HepG2 (cell line): ENCODE measurements around the gene TP53I3. TPM values are rescaled to one million over a fixed set of nuclear protein-coding genes. Genes with fewer than 3 reads are reported as not detected.
A peak's percentile ranks its signal among the peaks of the same experiment; 100 is the strongest.

Experiments used
- ATAC-seq: fragments of 200-7000 bp; cut with Tn5 transposase; 3 replicates; pipeline ENCODE4 v1.9.1; 2020; ENCODE audit warnings: mild to moderate bottlenecking, moderate library complexity
- BruUV-seq: library from RNA; stranded (reverse); fragments of 400-500 nt; replicated peaks from 2 replicates; lab custom pipeline; 2021; lab: Mats Ljungman, UMichigan
- CTCF ChIA-PET: fragments of 300-600 bp; formaldehyde crosslinking; extraction: SDS; loops from one replicate; lab custom pipeline; 2021; ENCODE audit warnings: low total read pairs, inconsistent platforms, low intra/inter-chr PET ratio; lab: Yijun Ruan, JAX
- POLR2A ChIA-PET: fragments of 350-600 bp; sonication (Branson Sonifier 250); formaldehyde crosslinking; loops from one replicate; lab custom pipeline; 2020; ENCODE audit warnings: antibody characterized with exemption, inconsistent platforms; lab: Yijun Ruan, JAX
- DNase-seq: peaks from one replicate; pipeline ENCODE4 v3.0.0-alpha.2; 2015; ENCODE audit warnings: low spot score
- FAIRE-seq: peaks from 3 replicates; lab custom pipeline; 2011; peaks lifted over from hg19 to GRCh38; lab: Jason Lieb, UNC
- H2AFZ ChIP-seq: one replicate; pipeline ENCODE4 v1.6.1; 2011; ENCODE audit warnings: low read length, inconsistent platforms
- H3K27ac ChIP-seq: fragments of 300-600 bp; 3 replicates; pipeline ENCODE4 v1.8.0; 2011; ENCODE audit warnings: mixed run types, mild to moderate bottlenecking, mixed read lengths, low read length, inconsistent platforms; ENCODE audit not compliant: insufficient read depth; ENCODE audit errors: extremely low read length
- H3K27me3 ChIP-seq, 2 experiments: fragments of 200-600 bp in 1 of 2; 2 replicates in 1 of 2; 3 replicates in 1 of 2; pipeline versions ENCODE4 v1.6.0 to v1.8.0; 2011; ENCODE audit warnings: low read length in 2 of 2, mild to moderate bottlenecking in 2 of 2, moderate library complexity in 2 of 2, inconsistent platforms in 1 of 2; ENCODE audit not compliant: insufficient read depth in 2 of 2, control insufficient read depth in 1 of 2
- H3K36me3 ChIP-seq, 2 experiments: fragments of 200-600 bp in 1 of 2; replicated peaks in 1 of 2; 2 replicates in 1 of 2; 3 replicates in 1 of 2; pipeline versions ENCODE4 v1.5.1 to v1.8.0; 2011; ENCODE audit warnings: low read length in 2 of 2, inconsistent platforms in 1 of 2; ENCODE audit not compliant: insufficient read depth in 2 of 2, control insufficient read depth in 1 of 2
- H3K4me1 ChIP-seq: 2 replicates; pipeline ENCODE4 v1.5.1; 2012; ENCODE audit warnings: low read length, inconsistent platforms; ENCODE audit not compliant: insufficient read depth
- H3K4me2 ChIP-seq: 2 replicates; pipeline ENCODE4 v1.6.0; 2011; ENCODE audit warnings: low read depth, low read length, inconsistent platforms
- H3K4me3 ChIP-seq, 3 experiments: fragments of 200-600 bp in 1 of 3; sonication (generic), shearing (Covaris generic) in 1 of 3; replicated peaks in 1 of 3; 2 replicates each; pipeline ENCODE4 v1.5.1; 2011 to 2016; ENCODE audit warnings: low read length in 3 of 3, inconsistent platforms in 2 of 3, low read depth in 2 of 3, mild to moderate bottlenecking in 2 of 3, control low read depth in 1 of 3, mixed read lengths in 1 of 3; ENCODE audit not compliant: insufficient read depth in 1 of 3
- H3K79me2 ChIP-seq: one replicate; pipeline ENCODE4 v1.6.1; 2011; ENCODE audit warnings: low read length, inconsistent platforms; ENCODE audit not compliant: insufficient read depth
- H3K9ac ChIP-seq: 2 replicates; pipeline ENCODE4 v1.6.0; 2011; ENCODE audit warnings: mild to moderate bottlenecking, low read depth, low read length, inconsistent platforms; ENCODE audit not compliant: insufficient read depth
- H3K9me3 ChIP-seq: 2 replicates; pipeline ENCODE4 v1.5.1; 2012; ENCODE audit warnings: mild to moderate bottlenecking, low read length
- H4K20me1 ChIP-seq: 2 replicates; pipeline ENCODE4 v1.6.0; 2011; ENCODE audit warnings: inconsistent platforms, mild to moderate bottlenecking, low read length, moderate library complexity; ENCODE audit not compliant: insufficient read depth
- ATAD3A ChIP-seq: sonication (generic); formaldehyde crosslinking; IDR thresholded peaks from 2 replicates; pipeline ENCODE4 v1.4.0; 2020; ENCODE audit warnings: missing genetic modification reagents
- CBX1 ChIP-seq: IDR thresholded peaks from one replicate; pipeline ENCODE4 v1.6.1; 2016; ENCODE audit warnings: antibody characterized with exemption, low read depth
- HOXA7 ChIP-seq: sonication (generic); formaldehyde crosslinking; IDR thresholded peaks from 2 replicates; pipeline ENCODE4 v1.8.1; 2022; ENCODE audit warnings: mild to moderate bottlenecking, missing genetic modification reagents, moderate library complexity
- KAT8 ChIP-seq: IDR thresholded peaks from 2 replicates; pipeline ENCODE4 v1.6.1; 2016; ENCODE audit warnings: missing genetic modification reagents, missing compliant biosample characterization
- MAFF ChIP-seq: IDR thresholded peaks from 2 replicates; pipeline ENCODE4 v1.6.1; 2011; ENCODE audit warnings: low read depth, low read length, improper control_type of control experiment
- MAZ ChIP-seq, 2 experiments: sonication (generic) in 1 of 2; formaldehyde crosslinking in 1 of 2; IDR thresholded peaks; 2 replicates each; pipeline versions ENCODE4 v1.5.0 to v1.6.1; 2012 to 2020; ENCODE audit warnings: low read depth in 2 of 2, mild to moderate bottlenecking in 2 of 2, borderline replicate concordance in 1 of 2, improper control_type of control experiment in 1 of 2, low read length in 1 of 2, missing genetic modification reagents in 1 of 2, moderate library complexity in 1 of 2
- NCOR1 ChIP-seq: fragments of 200-600 bp; sonication (generic); IDR thresholded peaks from 2 replicates; pipeline ENCODE4 v1.7.0; 2017; ENCODE audit warnings: antibody characterized with exemption, low read length, borderline replicate concordance
- ZBTB39 ChIP-seq: sonication (generic); formaldehyde crosslinking; IDR thresholded peaks from 2 replicates; pipeline ENCODE4 v1.5.0; 2020; ENCODE audit warnings: missing genetic modification reagents
- ZNF18 ChIP-seq: sonication (generic); formaldehyde crosslinking; IDR thresholded peaks from 2 replicates; pipeline ENCODE4 v1.8.0; 2022; ENCODE audit warnings: mild to moderate bottlenecking, missing genetic modification reagents; ENCODE audit not compliant: insufficient replicate concordance
- ZNF24 ChIP-seq: fragments of 450-650 bp; IDR thresholded peaks from 2 replicates; pipeline ENCODE4 v1.6.1; 2017; ENCODE audit warnings: antibody characterized with exemption, mild to moderate bottlenecking
- ZNF292 ChIP-seq: sonication (generic); formaldehyde crosslinking; IDR thresholded peaks from 2 replicates; pipeline ENCODE4 v1.8.1; 2022; ENCODE audit warnings: mild to moderate bottlenecking, low read depth, missing genetic modification reagents, borderline replicate concordance
- ZNF670 ChIP-seq: sonication (generic); formaldehyde crosslinking; IDR thresholded peaks from 2 replicates; pipeline ENCODE4 v1.8.0; 2022; ENCODE audit warnings: mild to moderate bottlenecking, missing genetic modification reagents, borderline replicate concordance
- WGBS: methylation state at CpG from one replicate; pipeline ENCODE4 v1.1.6; 2017; ENCODE audit warnings: low lambda C conversion rate; 5-methylcytosine and 5-hydroxymethylcytosine counted together
- in situ Hi-C: cut with HindIII; loops from 2 replicates; pipeline ENCODE4 v1.10.0; 2017; ENCODE audit warnings: low pct_unique_long_range_greater_than_20kb; ENCODE audit not compliant: extremely low pct_ligation_motif_present
- intact Hi-C: fragments of 100-400 bp; cut with micrococcal nuclease; formaldehyde crosslinking; loops from one replicate; pipeline ENCODE4 v1.10.0; 2022; ENCODE audit not compliant: unreplicated experiment
- polyA plus RNA-seq, 8 experiments: library from polyadenylated mRNA; depleted of rRNA in 3 of 8; stranded (reverse) in 7 of 8; unstranded in 1 of 8; fragments of >200 nt; fragmentation: Illumina TruSeq in 4 of 8; extraction: Trizol in 4 of 8; gene quantifications; 2 replicates each; pipeline versions ENCODE4 v1.2.1 to v1.2.3, GENCODE V29; 2011 to 2016; ENCODE audit warnings: low read depth in 4 of 8, missing spikeins in 1 of 8, mixed read lengths in 1 of 8; ENCODE audit not compliant: insufficient read depth in 1 of 8
- total RNA-seq, 5 experiments: library from RNA; depleted of rRNA; stranded (reverse); fragments of >200 nt; fragmentation: Illumina TruSeq; extraction: Trizol; gene quantifications; 2 replicates each; pipeline ENCODE4 v1.2.3, GENCODE V29; 2016; ENCODE audit warnings: low read depth in 1 of 5
- TF ChIP-seq, protein P1 (sequence below): sonication (generic); formaldehyde crosslinking; IDR thresholded peaks from 2 replicates; pipeline ENCODE4 v1.4.0; 2020; ENCODE audit warnings: missing genetic modification reagents

The TP53I3 gene
- total and polyA plus RNA-seq, 2 of the 13 experiments (the other 11 are each of a cell fraction or from before 2014, with no cell fraction given) = 25.0 to 44.1 TPM

GRCh38 chr2:24049485-24050021, 35.1 kb downstream of the TP53I3 start, which contains the start of gene FKBP1B (continued):
- no peak for TF ChIP-seq CBX1
- TF ChIP-seq HOXA7 (CRISPR knock-in tag) = no peak
- no peak for TF ChIP-seq ZNF18 (CRISPR knock-in tag)
- TF ChIP-seq ATAD3A = no peak
- TF ChIP-seq ZNF292 (CRISPR knock-in tag) = no peak
- TF ChIP-seq ZNF24 = no peak
- TF ChIP-seq MAZ (IDR thresholded peaks at IDR 0.05; ENCODE audit: borderline replicate concordance, low read depth, low read length) = peak; percentile 72; the same call in 1 of the 2 replicates
- peak; percentile 80 for TF ChIP-seq MAZ (CRISPR knock-in tag; IDR thresholded peaks at IDR 0.05; ENCODE audit: low read depth)
- TF ChIP-seq MAFF = no peak
- no peak for TF ChIP-seq ZNF670 (CRISPR knock-in tag)

DNA sequence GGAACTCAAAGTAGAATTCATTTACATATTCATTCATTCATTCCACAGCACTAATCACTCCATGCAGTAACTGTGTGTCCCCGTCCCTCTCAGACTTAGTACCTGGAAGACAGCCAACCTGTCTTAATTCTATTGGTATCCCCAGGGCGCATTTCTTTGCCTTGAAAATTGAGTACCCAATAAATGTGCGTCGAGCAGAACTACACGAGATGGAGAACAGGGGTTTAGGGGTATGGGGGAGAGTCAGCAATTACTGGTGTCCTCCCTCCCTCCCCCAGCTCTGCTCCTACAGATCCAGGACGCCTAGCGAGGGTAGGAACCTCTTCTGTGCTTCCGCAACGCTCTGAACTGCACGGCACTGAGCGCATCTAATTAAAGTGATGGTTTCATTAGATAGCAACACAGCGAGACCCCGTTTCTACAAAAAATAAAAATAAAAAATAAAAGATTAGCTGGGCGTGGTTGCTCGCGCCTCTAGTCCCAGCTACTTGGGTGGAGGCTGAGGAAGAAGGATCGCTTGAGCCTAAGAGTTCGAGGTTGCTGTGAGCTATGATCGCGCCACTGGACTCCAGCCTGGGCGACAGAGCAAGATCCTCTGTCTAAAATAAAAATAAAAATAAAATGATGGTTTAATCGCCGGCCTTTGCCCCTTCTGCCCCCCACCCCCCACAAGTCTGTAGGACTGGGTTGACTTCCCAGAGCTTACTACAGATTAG, 35.7 kb downstream of the TP53I3 start:
- H3K4me2 ChIP-seq = peak overlapping the region; percentile 82
- WGBS = 70% methylated on average over 23 of the region's 23 CpGs
- ATAC-seq (no peak), DNase-seq (no peak)
- no peak overlapping the region for H2AFZ ChIP-seq
- no TSS peak for BruUV-seq
- peaks cover 34% of the 10 kb centered on the region for H3K79me2 ChIP-seq
- TF ChIP-seq NCOR1 (no peak), ZBTB39 (CRISPR knock-in tag) (0 out of 2 replicates have a peak, but pooled peaks have one; percentile 51), KAT8 (CRISPR knock-in tag) (0 out of 2 replicates have a peak, but pooled peaks have one; percentile 6)
- TF ChIP-seq, protein P1, sequence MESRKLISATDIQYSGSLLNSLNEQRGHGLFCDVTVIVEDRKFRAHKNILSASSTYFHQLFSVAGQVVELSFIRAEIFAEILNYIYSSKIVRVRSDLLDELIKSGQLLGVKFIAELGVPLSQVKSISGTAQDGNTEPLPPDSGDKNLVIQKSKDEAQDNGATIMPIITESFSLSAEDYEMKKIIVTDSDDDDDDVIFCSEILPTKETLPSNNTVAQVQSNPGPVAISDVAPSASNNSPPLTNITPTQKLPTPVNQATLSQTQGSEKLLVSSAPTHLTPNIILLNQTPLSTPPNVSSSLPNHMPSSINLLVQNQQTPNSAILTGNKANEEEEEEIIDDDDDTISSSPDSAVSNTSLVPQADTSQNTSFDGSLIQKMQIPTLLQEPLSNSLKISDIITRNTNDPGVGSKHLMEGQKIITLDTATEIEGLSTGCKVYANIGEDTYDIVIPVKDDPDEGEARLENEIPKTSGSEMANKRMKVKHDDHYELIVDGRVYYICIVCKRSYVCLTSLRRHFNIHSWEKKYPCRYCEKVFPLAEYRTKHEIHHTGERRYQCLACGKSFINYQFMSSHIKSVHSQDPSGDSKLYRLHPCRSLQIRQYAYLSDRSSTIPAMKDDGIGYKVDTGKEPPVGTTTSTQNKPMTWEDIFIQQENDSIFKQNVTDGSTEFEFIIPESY (CRISPR knock-in tag) = 0 out of 2 replicates have a peak, but pooled peaks have one; percentile 7
- TF ChIP-seq, all 625 proteins: peak for 3
- Histone ChIP-seq H3K36me3 (peaks cover 0 to 2% of the 10 kb centered on the region in 2 experiments; a peak in 2 of 5 replicates), H3K9me3 (no peaks in the 10 kb centered on the region), H3K4me1 (peaks cover 75% of the 10 kb centered on the region), H3K27me3 (no peaks in the 10 kb centered on the region; a peak in 2 of 5 replicates), H3K27ac (no peak overlapping the region), H3K4me3 (peak overlapping the region; percentile 92 to 95 (median 94)), H4K20me1 (no peaks in the 10 kb centered on the region), H3K9ac (no peak overlapping the region)
- intact Hi-C loops (no loop called here), in situ Hi-C loops (no loop called here)
- CTCF ChIA-PET = no interaction called here
- POLR2A ChIA-PET = interaction anchor here (0.7 to 5.4 kb wide), 7 partner anchors 12 to 121 kb away, joined by 3 to 76 read pairs (median 3); partner anchors contain the start of genes ATAD2B, SF3B6 and TP53I3
- FAIRE-seq = no peak
